Pons (tissue), 1 donor: ENCODE results near the gene ABCC1.
A peak's percentile ranks its signal among the peaks of the same experiment; 100 is the strongest.
"Not testable (repeated sequence)": the region's sequence is repeated elsewhere in the genome, so short reads cannot be mapped to it uniquely, and the experiment has no call there.

Experiments
- DNase-seq: peaks from one replicate; pipeline ENCODE4 v3.0.0-alpha.2; 2016; ENCODE audit warnings: low spot score

Gene ABCC1

DNA sequence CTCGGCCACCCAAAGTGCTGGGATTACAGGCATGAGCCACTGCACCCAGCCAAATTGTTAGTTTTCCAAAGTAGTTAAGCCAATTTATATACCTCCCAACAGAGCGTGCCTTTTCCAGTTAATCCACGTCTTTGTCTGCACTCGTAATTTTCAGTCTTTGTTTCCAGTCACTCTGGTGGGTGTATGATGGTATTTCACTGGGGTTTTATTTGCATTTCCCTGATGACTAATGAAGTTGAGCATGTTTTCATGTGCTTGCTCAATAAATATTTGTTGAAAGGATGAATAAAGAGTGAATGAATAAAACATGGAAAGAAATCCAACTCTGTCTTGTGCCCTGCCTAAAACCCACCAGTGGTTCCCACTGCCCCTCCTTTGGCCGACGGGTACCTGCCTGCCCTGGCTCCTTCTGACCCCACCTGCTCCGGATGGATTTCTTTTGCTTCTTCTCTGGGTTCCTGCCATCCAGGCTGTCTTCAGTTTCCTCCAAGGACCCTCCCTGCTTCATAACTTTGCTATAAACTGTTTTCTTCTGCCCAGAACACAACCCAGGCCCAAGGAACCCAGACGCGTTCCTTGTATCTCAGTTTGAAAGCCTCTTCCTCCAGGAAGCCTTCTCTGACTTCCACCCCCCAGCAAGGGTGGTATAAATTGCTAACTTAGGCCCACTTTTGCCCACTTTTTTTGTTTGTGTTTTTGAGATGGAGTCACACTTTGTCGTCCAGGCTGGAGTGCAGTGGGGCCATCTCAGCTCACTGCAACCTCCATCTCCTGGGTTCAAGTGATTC is 3.0 kb upstream of the ABCC1 start:
- no peak for DNase-seq

GRCh38 chr16:15947983-15948509 is 1.4 kb upstream of the ABCC1 start:
- DNase-seq = no peak

DNA sequence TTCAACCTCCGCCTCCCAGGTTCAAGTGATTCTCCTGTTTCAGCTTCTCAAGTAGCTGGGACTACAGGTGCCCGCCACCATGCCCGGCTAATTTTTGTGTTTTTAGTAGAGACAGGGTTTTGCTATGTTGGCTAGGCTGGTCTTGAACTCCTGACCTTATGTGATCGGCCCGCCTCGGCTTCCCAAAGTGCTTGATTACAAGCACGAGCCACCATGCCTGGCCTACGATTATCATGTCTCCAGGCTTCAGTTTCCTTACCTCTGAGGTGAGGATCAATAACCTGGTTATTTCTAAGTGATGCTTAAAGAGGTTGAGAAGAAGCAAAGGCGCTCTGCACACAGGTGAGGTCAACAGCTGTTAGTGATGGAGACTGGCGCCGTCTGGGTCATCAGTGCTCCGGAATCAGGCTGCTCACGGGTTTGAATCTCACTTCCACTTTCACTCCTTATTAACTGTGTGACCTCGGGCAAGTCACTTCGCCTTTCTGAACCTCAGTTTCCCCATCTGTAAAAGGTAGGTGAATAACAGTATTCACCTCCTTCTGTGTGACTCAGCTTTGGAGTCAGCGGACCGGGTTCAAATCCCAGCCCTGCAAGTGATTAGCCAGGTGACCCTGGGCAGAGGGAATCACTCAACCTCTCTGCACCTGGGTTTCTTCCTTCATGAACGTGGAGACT is 745 bp upstream of the ABCC1 start:
- DNase-seq = no peak

DNA sequence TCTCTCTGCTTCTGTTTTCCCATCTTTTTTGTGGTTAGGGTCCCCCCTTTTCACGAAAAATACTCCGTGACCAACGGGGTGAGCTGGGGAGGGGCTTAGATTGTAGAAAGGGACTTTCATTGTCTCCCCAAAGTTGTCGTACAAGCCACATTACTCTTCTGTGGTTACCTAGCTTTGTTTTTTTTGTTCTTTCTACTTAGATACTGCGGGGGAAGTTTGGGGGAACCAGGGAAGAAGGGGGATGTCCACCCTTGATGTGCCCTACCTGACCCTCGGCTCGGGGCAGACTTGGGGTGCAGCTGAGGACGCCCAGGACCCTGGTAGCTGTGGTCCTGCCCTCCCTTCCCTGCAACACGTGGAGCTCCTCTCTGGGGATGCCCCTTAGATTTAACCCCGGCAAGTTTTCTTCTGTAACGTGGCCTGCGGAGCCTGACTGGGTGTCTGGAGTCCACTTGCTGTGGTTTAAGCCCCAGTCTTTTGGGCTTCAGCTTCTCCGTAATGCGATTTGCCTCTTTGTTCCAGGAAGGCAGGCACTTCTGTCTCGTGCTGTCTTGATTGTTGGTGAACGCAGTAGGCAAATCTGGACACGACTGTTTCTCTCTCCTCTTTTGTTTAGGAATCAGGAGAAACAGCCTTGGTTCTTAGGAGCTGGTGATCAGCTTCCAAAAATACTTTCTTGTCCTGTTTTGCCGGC is 892 bp downstream of the ABCC1 start:
- DNase-seq = peak; percentile 42

GRCh38 chr16:15950869-15951268 is 1.5 kb downstream of the ABCC1 start:
- DNase-seq = no peak

- DNase-seq = no peak
Measured at GRCh38 chr16:15951852-15952251, 2.4 kb downstream of the ABCC1 start.

DNA sequence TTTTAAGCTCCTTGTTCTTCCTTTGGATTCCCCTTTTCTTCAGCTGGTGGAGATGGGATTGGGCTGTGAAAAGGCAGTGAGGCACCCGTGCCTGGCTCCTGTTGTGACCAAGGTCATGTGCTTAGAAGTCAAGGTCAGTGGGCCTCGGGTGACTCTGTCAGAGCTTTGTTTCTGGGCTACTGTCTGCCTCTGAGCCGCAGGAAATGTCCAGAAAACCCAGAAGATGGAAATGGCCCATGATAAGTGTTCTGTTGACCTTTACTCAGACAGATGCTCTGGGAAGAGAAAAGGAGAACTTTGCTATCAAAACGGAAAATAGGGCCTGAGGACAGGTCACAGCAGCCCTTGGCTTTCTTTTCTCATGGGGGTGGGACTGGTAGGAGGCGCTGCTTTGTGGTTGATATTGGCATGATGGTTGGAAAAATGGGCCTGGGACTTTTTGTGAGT is 2.9 kb downstream of the ABCC1 start:
- no peak for DNase-seq

DNA sequence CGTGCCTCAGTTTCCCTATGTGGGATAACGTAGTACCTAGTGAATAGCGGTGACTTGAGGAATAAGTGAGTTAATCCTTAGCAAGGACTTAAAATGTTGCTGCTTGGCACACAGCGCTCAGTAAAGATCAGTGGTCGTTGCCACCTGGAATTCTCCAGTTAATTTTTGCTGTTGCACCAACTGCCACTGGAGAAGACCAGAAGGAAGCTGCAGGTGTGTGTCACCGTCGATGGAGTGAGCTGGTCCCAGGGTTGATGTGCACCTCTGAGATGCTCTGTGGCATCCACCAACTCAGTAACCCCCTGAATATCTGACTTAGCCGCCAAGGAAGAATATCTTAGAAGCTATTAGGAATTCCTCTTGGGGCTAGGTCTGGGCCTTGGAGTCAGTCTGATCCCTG is 4.1 kb downstream of the ABCC1 start:
- DNase-seq = no peak

DNA sequence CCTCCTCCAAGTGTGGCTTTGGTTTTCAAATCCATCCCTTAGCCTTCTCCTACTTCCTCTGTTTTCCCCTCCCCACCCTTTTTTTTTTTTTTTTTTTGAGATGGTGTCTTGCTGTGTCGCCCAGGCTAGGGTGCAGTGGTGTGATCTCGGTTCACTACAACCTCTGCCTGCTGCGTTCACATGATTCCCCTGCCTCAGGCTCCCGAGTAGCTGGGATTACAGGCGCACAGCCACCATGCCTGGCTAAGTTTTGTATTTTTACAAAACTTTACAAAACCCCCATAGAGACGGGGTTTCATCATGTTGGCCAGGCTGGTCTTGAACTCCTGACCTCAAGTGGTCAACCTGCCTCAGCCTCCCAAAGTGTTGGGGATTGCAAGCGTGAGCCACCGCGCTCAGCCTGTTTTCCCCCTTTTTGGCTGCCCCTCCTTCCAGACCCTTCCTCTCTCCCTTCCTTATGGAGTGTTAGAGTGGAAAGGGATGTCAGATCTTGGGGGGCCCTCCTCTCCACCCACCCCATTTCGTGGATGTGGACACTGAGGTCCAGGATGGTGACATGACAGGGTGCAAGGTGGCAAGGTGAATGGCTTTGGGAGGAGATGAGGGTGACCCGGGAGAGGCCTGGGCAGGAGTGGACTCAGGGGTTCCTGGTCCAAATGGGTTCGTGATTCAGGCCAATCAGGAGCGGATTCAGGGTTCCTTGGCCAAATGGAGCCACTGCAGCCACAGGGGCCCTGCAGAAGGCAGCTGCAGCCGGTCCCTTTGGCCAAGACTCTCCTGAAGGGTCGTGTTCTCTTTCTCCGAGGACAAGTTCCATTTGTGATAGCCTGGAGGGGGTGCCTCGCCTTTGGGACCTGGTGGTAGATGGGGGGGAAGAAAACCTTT is 4.8 kb downstream of the ABCC1 start:
- DNase-seq = no peak

DNA sequence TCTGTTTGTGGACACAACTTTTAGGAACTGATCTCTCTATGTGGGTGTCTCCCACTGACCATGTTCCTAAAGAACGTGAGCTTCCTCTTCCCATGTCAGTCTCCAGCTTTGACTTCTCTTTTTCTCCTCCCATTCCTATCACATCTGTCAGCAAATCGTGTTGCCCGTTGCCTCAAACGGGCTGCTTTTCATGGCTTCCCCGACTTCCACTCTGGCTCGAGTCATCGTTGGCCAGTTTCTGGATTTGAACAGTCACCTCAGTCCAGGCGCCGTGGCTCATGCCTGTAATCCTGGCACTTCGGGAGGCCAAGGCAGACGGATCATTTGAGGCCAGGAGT is 5.4 kb downstream of the ABCC1 start:
- no peak for DNase-seq

DNA sequence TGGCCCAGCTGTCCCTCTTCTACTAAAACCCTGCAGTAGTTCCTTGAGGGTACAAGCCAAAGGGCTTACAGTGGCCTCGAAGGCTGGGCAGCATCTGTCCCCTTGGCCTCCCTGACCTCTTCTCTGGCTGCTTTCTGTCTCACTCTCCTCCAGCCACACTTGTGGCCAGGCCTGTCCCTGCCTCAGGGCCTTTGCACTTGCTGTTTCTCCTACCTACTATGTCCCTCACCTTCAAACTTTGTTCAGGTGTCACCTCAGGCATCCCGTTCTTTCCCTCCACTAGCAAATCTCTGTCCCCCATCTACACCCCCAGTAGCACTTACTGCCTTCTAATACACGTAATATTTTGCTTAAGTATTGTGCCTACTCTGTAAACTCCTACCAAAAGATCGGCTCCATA is 6.0 kb downstream of the ABCC1 start:
- no peak for DNase-seq

DNA sequence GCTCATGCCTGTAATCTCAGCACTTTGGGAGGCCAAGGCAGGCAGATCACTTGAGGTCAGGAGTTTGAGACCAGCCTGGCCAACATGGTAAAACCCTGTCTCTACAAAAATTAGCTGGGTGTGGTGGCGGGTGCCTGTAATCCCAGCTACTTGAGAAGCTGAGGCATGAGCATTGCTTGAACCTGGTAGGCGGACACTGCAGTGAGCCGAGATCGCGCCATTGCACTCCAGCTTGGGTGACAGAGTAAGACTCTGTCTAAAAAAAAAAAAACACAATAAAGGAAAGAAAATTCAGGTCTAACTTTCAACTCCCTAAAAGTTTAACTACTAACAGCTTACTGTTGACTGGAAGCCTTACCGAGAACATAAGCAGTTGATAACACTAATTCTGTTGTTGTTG is 6.7 kb downstream of the ABCC1 start:
- not testable (repeated sequence) for DNase-seq

DNA sequence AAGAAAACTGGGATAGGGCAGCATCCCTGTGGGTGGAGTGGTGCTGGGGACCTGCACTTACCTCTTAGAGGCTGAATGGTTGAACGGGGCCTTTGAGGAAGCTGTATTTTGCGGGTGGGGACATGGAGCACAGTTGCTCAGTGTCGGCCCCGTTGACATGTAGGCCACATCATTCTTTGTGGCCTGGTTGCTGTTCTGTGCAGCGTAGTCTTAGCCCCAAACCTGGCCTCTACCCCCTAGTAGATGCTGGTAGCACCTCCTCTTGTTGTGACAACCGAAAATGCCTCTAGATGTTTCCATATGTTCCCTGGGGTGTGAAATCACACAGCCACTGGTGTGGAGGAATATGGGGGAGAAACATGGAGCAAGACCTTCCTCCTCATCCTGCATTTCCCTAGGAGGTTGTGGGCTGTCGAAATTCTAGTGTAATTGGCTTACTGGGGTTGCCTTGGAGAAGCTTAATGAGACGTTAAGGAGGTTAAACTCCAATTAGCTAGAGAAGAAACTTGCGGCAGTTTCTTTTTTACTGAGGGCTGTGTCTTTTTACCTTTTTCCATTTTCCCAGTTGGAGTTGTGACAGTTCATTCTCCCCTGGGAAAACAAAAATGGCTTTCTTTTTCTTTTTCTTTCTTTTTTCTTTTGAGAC is 9.4 kb downstream of the ABCC1 start:
- no peak for DNase-seq

- DNase-seq = no peak
Measured at GRCh38 chr16:15960124-15960971, 10.9 kb downstream of the ABCC1 start.

- no peak for DNase-seq
Measured at GRCh38 chr16:15961060-15961511, 11.7 kb downstream of the ABCC1 start.

DNA sequence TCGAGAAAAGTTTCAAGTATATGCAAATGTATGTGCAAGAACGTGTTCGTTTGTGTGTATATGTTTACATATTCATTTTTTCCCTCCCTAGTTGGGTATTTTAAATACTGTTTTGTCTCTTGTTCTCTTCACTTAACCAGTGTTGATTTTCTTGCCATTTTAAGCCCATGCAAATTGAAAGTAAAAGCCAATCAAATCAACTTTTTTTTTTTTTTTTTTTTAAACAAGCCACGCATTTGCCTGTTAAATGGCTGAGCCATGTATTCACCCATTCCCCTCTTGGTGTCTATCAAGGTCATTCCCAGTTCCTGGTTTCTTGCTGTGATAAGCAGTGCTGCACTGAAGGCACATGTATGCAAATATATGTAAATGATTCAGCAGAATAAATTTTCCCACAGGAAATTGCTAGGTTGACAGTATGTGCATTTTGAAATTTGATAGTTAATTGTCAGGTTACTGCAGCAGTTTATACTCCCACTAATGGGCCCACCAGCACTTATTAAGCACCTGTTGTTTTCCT is 12.2 kb downstream of the ABCC1 start:
- no peak for DNase-seq

DNA sequence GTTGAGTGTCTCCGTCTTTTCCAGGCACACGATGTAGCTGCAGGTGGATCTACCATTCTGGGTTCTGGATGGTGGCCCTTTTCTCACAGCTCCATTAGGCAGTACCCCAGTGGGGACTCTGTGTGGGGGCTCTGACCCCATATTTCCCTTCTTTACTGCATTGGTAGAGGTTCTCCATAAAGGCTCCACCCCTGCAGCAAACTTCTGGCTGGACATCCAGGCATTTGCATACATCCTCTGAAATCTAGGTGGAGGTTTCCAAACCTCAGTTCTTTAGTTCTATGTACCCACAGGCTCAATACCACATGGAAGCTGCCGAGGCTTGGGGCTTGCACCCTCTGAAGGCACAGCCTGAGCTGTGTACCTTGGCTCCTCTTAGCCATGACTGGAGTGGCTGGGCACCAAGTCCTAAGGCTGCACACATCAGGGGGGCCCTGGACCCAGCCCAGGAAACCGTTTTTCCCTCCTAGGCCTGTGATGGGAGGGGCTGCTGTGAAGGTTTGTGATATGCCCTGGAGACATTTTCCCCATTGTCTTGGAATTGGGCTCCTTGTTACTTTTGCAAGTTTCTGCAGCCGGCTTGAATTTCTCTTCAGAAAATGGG is 14.0 kb downstream of the ABCC1 start:
- no peak for DNase-seq

GRCh38 chr16:15966420-15966819 is 17.0 kb downstream of the ABCC1 start:
- DNase-seq = no peak

- no peak for DNase-seq
Measured at GRCh38 chr16:15966836-15967546, 17.6 kb downstream of the ABCC1 start.
